ENCODE results near the gene RPUSD2.

The RPUSD2 gene

GRCh38 chr15:40623361-40623760 lies 54.3 kb downstream of the RPUSD2 start:
- Mint-ChIP-seq H3K27ac (no peak overlapping the region), H3K4me1 (ENCODE audit: low read depth) (no peaks in the 10 kb centered on the region), H3K4me3 (no peak overlapping the region), H3K36me3 (ENCODE audit: low read depth) (peaks cover 35% of the 10 kb centered on the region), H3K27me3 (ENCODE audit: low read depth) (no peaks in the 10 kb centered on the region), H3K9me3 (no peaks in the 10 kb centered on the region)

Data from T-helper 1 cell treated with Interleukin-12 subunit alpha and Interleukin-12 subunit beta and Interleukin-4 antibody, amounts not matched to agents 30 μg/mL and 1 μg/mL, for 36 hours (primary cell).